ENCODE results near the gene TAF11L11.
"Not testable (repeated sequence)": the region's sequence is repeated elsewhere in the genome, so short reads cannot be mapped to it uniquely, and the experiment has no call there.

DNA sequence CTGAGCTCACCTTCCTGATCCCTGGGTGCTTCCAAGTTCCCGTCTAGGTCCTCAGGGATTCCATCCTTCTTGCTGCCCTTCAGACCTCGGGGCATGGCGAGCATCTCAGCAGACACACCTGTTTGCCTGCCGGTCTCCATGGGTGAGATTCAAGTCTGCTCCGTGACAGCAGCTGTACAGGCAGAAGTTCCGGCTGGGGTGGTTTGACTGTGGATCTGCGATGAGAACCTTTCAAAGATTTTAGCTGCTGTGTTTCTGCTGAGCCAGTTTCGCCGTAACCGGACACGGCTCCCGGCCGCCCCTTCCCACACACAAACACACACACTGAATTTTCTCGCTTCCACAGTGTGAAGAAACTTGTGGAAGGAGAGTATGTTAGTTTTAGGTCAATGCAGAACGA lies 9.7 kb upstream of the TAF11L11 start, which contains the start of gene TAF11L9:
- not testable (repeated sequence) for TF ChIP-seq GATA2, GATA3 (IDR thresholded peaks at IDR 0.05; ENCODE audit: low read depth, low read length)

Data from SH-SY5Y (cell line).